GM20000 (cell line): ENCODE results near the gene EIF4H.
A peak's percentile ranks its signal among the peaks of the same experiment; 100 is the strongest.
"Not testable (repeated sequence)": the region's sequence is repeated elsewhere in the genome, so short reads cannot be mapped to it uniquely, and the experiment has no call there.

ENCODE experiments used
- DNase-seq: peaks from one replicate; pipeline ENCODE4 v3.0.0; 2012; ENCODE audit warnings: low spot score
- CTCF ChIP-seq: IDR thresholded peaks from 2 replicates; pipeline ENCODE4 v1.5.1; 2012; ENCODE audit warnings: mild to moderate bottlenecking, control low read depth; ENCODE audit errors: extremely low read depth, missing control alignments

The EIF4H gene

DNA sequence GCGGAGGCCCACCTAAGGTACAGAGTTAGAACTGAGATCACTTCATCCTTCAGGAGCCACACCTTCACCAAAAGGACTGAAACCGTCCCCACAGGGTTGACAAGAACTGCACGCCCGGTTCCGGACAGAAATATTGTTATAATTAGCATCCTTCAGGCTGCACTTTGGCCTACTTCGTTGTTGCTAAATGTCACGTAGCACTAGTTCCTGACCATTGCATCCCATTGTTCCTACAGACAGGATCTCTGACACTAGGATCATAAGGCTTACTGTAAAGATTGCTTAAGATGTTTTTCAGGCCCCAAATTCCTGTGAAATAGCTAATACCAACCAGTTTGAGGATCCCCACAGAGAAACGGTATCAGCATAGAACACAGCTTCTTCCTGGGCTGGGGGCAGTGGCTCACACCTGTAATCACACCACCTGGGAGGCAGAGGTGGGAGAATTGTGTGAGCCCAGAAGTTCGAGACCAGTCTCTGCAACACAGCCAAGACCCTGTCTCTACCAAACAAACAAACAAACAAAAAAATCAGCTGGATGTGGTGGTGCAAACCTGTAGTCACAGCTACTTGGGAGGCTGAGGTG, 18.3 kb upstream of the EIF4H start:
- no peak for DNase-seq
- TF ChIP-seq CTCF: no peak

DNA sequence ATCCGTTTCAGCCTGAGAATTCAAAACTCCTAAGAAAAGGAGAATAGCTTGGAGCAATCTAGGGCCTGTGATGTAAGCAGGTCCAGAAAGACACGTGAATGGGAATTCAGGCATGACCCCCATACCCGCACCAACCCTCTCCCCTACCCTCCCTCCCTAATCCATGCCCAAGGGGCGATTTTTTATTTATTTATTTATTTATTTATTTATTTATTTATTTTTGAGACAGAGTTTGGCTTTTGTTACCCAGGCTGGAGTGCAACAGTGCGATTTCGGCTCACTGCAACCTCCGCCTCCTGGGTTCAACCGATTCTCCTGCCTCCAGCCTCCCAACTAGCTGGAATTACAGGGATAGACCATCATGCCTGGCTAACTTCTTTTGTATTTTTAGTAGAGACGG, 16.6 kb upstream of the EIF4H start:
- no peak for TF ChIP-seq CTCF

GRCh38 chr7:74164985-74165456, 9.1 kb upstream of the EIF4H start:
- TF ChIP-seq CTCF: peak; percentile 22
- DNase-seq: no peak

More for the DNA sequence above, 16.6 kb upstream of the EIF4H start:
- DNase-seq: no peak

DNA sequence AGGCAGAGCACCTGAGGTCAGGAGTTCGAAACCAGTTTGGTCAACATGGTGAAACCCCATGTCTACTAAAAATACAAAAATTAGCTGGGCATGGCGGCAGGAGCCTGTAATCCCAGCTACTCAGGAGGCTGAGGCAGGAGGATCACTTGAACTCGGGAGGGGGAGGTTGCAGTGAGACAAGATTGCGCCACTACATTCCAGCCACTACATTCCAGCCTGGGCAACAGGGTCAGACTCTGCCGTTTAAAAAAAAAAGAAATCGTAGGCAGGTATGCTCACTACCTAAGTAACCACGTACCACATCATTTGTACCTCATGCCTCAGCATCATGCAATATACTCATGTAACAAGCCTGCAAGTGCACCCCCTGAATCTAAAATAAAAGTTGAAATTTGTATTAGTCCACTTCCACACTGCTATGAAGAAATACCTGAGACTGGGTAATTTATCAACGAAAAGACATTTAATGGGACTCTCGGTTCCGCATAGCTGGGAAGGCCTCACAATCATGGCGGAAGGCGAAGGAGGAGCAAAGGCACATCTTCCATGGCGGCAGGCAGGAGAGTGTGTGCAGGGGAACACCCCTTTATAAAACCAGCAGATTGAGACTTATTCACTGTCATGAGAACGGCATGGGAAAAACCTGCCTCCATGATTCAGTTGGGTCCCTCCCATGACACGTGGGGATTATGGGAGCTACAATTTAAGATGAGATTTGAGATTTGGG, 8.1 kb upstream of the EIF4H start:
- no peak for DNase-seq
- no peak for TF ChIP-seq CTCF

- DNase-seq: not testable (repeated sequence)
Observed at GRCh38 chr7:74167324-74167723, 6.8 kb upstream of the EIF4H start.

DNA sequence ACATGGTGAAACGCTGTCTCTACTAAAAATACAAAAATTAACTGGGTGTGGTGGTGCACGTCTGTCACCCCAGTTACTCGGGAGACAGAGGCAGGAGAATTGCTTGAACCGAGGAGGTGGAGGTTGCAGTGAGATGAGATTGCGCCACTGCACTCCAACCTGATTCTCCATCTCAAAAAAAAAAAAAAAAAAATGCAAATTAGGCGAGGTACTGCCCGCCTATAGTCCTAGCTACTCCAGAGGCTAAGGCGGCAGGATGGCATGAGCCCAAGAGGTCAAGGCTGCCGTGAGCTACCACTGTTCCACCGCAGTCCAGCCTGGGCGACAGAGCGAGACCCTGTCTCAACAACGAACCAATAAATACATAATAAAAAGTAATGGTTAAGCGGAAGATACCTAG, 1.1 kb upstream of the EIF4H start:
- no peak for TF ChIP-seq CTCF
- no peak for DNase-seq

- no peak for TF ChIP-seq CTCF
- DNase-seq: no peak
Observed at GRCh38 chr7:74173491-74173865, 678 bp upstream of the EIF4H start.

- no peak for DNase-seq
- no peak for TF ChIP-seq CTCF
Observed at GRCh38 chr7:74174606-74175082, 488 bp downstream of the EIF4H start.
